NK-92 (cell line): Measurements from ENCODE around the gene TMEM169.

Source experiments
- DNase-seq: peaks from one replicate; lab custom pipeline; 2025; ENCODE audit not compliant: unreplicated experiment; lab: John Stamatoyannopoulos, UW

The TMEM169 gene

DNA sequence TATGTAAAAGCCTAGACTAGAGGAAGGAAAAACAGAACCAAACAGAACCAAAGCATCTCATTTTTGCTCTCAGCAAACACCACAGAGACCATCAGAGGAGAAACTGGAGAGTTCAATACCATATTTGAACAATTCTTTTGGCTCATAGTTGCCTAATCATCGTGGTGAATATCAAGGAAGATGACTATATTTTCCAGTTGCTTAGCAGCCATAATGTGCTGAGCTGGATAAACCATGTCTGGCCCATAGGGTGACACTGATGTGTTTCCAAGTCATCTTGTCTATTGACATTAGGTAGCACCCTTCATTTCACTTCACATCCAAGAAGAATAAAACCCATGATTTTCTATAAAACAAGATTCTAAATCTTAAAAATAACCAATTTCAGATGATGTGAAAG lies 21.5 kb downstream of the TMEM169 start:
- DNase-seq, result no peak

DNA sequence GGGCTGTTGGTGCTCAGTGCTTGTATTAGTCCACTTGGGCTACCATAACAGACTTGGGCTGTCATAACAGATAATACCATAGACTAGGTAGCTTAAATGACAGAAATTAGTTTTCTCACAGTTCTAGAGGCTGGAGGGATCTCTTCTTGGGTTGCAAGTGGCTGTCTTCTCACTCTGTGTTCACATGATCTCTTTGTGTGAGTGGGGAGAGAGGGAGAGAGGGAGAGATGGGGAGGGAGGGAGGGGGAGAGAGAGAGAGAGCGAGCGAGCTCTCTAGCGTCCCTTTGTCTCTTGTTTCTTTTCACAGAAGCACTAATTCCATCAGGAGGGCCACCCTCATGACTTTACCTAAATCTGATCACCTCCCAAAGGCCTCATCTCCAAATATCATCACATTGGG lies 23.0 kb downstream of the TMEM169 start:
- no peak for DNase-seq

DNA sequence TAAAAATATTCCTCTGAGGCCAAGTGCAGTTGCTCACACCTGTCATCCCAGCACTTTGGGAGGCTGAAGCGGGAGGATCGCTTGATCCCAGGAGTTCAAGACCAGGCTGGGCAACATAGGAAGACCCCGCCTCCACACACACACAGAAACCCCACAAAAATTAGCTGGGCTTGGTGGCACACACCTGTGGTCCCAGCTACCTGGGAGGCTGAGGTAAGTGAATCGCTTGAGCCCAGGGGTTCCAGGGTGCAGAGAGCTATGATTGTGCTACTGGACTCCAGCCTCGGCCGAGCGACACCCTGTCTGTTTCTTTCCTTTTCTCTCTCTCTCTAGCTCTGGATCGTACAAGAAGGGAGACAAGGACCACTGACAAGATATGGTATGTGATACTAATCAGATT lies 25.6 kb downstream of the TMEM169 start:
- no peak for DNase-seq

DNA sequence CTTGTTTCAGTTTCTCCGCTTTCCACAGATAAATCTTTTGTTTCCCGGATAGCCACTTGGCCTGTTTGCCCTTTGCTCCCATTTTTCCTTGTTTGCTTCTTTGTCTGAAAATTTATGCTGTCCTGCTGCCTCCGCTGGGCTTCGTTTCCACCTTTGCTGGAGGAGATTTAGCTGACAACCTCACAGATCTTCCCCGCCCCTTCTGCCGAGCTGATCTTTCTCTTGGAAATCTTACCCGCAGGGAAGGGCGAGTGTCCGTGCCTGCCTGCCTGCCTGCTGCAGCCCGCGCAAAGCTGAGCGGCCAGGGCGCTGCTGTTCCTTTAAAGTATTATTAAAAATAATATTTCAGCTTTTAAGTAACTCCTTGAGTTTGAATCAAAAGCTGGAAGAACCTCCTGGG lies 26.0 kb downstream of the TMEM169 start:
- no peak for DNase-seq

DNA sequence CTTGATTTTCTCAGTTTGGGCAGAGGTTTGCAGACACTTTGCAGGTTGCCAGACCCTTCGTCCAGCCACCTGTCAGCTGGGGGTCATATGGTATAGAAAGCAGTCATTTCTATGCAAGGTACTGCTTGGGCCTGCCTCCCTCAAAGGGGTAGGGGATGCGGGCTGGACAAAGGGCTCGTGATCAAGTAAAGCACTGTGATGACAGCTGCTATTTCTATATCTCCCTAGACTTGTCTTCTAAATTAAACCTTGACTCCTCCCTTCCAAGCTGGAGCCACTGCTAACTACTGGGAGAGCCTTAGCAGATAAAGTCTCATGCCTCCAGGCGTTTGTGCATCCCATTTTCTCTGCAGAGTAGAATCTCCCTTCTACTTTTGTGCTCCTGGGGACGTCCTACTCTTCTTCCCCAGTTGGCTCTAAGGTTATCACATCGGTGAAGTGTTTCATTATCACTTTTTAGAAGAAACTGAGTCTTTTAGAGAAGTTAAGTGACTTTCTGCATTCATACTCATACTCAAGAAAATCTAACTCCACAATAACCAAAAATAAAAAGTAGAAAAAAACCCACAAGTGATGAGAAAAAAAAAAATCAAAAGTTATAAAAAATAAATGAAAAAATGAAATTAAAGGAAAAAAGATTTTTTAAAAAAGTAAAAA lies 26.7 kb downstream of the TMEM169 start:
- no peak for DNase-seq

DNA sequence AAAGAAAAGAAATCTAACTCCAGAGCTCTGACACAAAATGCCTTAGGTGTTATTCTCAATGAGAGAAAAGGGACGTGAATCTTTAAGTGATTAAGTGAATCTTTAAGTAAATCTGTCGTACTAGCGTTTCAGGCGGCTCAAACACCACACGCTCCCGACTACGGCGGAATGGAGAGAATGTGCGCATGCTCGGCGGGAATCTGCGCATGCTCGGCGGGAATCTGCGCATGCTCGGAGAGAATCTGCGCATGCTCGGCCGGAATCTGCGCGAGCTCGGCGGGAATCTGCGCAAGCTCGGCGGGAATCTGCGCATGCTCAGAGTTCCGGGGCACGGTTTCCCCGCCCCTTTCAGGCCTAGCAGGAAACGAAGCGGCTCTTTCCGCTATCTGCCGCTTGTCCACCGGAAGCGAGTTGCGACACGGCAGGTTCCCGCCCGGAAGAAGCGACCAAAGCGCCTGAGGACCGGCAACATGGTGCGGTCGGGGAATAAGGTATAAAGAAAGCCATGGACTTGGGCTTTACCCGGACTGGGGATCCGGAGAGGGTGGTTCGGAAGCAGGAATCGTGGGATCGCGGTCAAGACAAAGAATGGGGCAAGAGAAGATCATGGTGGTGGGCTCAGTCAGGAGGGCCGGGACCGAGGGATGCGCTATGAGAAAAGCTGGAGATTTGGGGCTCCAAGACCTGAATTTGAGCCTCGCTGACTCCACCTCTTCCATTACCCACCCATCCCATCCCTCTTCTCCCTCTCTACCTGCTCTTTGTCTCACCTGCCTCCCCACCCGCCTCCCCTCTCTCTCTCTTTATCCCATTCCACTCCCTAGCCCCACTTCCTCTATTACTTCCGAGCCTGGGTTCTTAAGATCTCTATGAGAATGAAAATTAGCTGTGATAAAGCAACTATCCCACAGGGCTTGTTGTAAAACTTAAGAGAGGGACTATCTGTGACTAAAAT lies 27.5 kb downstream of the TMEM169 start, which contains the start of gene XRCC5:
XRCC5 (plus strand) TSS at position 382 of the 955 bp plus-strand sequence; CDS start at position 471, 89 bp downstream.
- peak; percentile 87 for DNase-seq

DNA sequence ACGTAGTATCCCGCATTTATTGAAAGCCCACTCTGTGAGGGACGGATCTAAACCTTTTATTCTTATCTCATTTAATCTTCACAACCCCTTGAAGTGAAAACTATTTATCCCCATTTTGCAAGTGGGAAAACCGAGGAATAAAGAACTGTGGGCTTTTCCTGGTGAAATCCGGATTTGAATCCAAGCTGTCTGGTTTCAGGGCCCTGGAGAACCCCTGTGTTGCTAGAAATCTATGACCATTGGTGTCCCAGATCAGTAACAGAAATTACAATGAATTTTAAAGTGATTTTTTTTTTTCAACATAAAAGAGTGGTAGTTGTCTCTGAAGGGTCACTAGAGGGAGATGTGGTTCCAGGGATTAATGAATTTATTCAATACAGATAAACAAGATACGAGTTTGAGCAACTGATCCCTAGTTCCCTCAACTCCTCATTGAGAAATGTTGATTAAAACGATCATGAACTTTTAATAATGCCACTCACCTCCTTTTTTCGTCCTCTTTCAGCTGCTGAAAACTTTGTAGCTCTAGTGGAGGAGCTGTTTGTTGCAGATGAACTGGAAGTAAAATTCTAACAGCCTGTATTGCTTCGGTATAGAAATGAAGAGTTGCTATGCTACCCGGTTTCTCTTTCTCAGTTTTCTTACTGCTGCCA lies 28.4 kb downstream of the TMEM169 start:
- no peak for DNase-seq

DNA sequence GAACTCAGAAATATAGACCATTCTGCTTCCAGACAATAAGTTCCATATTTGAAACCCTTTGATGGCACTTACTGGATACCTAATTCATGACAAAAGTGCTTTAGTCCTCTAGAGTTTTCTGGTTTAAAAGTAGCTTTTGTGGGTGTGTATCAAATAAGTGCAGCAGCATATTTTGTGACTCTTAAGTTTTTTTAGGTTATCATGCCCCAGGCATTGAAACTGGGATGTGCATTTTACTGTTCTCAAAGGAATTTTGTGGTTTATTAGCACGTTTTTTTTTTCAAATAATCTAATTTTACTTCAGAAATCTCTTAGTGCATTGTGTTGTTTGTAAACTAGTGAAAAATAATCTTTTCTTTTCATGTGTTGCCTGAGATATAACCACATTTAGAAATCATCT lies 28.9 kb downstream of the TMEM169 start:
- DNase-seq, result no peak

DNA sequence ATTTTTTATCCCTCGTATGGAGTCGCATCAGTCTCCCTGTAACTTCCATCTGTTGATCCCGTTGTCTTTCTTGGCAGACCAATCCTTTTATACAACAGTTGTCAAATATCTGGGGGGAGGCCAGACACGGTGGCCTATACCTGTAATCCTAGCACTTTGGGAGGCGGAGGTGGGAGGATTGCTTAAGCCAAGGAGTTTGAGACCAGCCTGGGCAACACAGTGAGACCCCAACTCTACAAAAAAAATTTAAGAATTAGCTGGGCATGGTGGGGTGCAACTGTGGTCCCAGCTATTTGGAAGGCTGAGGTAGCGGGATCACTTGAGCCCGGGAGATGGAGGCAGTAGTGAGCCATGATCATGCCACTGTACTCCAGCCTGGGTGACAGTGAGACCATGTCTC lies 29.4 kb downstream of the TMEM169 start:
- no peak for DNase-seq

DNA sequence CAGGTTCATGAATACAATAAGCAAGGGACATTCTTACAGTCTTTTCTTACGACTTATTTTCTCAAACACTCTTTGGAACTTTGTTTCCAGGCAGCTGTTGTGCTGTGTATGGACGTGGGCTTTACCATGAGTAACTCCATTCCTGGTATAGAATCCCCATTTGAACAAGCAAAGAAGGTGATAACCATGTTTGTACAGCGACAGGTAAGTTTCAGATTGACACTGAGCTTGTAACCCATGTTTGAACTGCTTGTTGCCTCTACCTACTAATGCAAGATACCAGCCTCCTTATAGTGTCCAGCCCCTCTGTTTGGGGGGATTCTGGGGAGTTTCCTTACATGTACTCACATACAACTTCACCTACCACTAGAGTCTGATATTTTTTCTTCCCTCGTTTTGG lies 31.2 kb downstream of the TMEM169 start:
- no peak for DNase-seq

DNA sequence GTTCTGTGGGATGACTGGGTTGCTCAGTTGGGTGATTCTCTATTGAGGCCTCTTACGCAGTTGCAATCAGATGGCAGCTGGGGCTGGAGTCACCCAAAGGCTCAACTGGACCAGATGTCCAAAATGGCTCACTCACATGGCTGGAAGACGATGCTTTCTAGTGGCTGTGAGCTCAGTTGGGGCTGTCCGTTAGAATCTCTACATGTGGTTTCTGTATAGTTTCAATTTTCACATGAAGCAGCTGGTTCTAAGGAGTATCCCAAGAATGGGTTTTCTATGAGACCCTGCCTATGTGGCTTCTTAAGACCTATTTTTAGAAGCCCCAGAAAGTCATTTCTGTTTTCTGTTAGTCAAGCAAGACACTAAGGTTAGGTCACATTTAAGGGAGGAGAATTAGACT lies 31.9 kb downstream of the TMEM169 start:
- no peak for DNase-seq

DNA sequence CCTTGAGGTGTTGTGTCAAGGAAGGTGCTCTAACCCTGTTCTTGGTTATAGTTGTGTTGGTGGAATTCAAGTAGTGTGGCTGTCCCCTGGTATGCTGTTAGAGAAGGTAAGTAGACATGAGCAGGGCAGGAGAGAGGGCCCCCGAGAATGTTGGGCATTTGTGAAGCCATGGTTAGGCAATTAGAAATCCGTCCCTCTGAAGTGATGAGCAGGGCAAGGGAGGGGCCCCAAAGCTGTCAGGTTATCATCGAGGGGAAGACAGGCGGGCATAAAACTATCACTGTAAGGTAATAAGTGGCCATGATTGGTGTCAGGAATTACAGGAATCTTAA lies 32.6 kb downstream of the TMEM169 start:
- no peak for DNase-seq

DNA sequence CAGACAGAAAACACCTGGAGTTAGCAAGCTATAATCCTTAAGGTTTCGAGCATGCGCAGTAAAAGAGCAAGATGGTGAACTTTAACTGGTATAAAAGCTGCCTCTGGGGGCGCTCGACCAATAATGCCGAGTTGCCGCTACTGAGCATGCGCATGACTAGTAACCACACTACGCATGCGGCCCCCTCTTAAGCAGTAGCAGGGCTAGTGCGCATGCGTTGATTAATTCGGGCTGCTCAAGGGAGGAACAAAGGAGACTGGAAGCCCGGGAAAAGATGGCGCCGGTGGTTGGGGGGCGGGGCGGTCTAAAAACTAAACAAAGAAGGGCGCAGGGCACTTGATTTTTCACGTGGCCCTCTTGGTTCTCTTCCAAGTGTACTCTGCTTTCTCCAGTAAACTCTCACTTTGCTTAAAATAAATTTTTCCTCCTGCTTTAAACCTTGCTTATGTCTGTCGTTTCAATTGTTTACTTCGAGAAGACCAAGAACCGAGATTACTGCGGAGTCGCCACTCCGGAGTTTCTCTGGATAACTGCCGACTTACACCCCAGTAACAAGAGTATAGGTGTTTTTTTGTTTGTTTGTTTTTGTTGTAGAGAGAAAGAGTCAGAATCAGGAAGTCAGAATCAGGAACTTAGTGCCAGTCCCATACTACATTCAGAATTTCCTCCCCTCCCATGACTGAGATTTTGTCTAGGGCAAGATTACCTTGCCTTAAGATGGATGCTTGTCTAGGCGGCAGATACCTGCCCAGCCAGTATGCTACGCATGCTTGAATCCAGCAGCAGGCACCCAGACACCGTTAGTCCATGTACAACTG lies 33.2 kb downstream of the TMEM169 start:
- DNase-seq, result peak; percentile 83

DNA sequence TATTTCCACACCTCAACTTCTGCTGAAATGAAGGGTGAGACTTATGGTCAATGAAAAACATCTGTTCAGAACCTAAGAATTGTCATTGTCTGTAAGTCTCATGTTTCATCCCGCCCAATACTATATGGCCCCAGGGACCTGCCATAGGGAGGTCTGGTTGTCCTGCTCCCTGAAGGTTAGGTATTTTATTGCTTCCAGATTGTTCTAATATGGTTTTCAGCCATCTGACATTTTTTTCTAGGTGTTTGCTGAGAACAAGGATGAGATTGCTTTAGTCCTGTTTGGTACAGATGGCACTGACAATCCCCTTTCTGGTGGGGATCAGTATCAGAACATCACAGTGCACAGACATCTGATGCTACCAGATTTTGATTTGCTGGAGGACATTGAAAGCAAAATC lies 34.7 kb downstream of the TMEM169 start:
- DNase-seq, result no peak

DNA sequence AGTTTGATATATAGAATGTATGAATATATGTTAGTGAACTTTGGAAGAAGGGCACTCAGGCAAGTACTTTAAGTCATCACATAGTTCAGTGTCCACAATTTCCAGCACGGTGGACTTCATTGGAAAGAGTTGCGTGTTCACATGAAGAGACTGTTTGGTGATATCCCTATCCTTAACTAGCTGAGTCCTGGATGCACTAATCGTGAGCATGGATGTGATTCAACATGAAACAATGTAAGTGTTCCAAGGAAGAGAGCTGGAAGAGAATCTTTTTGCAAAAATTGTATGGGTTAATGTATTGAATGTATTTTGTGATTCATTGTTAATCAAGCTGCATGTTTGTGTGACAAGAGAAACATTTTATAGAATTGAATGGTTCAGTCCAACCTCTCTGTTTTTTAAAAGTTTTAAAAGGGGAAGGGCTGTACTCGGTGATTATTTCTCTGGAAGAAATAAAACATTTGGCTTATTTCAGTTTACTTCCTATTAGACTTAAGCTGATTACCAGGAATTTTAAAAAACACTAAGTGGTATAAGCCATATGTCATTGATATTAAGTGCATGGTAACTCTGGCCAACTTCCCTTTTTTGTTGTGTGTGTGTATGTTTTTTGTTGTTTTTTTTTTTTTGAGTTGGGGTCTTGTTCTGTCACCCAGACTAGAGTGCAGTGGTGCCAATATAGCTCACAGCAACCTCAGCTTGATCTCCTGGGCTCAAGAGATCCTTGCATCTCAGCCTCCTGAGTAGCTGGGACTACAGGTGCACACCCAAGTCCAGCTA lies 36.0 kb downstream of the TMEM169 start:
- DNase-seq, result no peak

DNA sequence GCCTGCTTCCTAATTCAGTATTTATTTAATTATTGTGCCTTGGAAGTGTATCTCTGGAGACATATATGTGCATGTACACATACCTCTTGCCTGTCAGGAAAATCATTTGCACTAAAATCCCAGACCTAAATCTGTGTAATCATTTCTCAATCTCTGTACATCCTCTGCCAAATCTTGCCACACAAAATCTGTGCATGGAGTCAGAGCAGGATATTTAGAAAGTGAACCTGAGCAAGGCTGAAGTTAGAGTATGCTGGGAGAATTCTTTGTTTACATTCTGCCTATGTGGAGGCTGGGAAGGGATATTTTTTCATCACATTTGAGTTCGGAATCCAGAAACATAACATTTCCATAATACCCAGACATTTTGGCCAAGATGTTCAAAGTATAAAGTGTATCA lies 36.8 kb downstream of the TMEM169 start:
- no peak for DNase-seq

DNA sequence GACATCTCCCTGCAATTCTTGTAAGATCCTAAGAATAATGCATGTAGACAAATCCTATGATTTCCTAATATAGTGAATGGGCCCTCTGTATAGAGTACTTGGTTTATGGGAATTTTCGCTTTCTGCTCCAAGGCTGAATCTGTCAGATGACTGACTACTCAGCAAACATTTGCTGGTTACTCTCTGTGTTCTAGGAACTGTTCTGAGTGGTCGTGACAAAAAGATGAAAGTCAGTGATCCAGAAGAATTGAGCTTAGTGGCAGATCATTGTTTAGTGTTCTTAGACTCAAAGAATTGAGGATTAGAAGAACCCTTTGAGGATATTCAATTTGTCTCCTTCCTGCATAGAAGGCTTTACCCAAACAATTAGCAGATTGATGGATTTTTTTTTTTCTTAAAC lies 37.4 kb downstream of the TMEM169 start:
- no peak for DNase-seq

DNA sequence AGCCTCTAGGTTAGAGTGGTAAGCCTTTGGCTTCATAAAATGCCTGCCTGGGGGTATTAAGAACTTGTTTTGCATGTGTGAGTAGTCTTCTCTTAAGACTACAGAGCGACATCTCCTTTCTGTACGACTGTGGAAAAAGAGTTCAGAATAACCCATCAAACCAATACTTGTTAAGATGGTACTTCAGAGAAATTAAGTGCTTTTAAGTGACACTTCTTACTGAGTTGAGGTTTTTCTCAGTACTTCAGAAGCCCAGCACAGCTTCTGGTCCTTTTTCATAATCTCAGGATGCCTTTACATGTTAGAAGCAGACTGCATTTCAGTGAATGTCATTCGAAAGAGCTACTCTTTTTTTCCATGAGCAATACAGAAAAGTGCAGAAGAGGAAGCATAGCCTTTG lies 38.3 kb downstream of the TMEM169 start:
- no peak for DNase-seq

DNA sequence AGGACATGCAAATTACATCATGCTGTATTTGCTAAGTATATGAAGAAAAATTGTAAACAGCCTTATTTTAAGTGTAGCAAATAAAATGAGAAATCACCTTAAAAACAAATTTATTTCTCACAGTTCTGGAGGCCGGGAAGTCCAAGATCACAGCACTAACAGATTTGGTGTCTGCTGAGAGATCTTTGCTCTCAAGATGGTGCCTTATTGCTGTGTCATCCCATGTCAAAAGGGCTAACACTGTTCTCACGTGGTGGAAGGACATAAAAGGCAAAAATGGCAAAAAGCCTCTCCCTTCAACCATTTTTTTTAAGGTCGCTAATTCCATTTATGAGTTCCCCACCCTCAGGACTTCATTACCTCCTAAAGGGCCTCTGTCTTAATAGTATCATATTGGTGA lies 39.5 kb downstream of the TMEM169 start:
- DNase-seq, result no peak

DNA sequence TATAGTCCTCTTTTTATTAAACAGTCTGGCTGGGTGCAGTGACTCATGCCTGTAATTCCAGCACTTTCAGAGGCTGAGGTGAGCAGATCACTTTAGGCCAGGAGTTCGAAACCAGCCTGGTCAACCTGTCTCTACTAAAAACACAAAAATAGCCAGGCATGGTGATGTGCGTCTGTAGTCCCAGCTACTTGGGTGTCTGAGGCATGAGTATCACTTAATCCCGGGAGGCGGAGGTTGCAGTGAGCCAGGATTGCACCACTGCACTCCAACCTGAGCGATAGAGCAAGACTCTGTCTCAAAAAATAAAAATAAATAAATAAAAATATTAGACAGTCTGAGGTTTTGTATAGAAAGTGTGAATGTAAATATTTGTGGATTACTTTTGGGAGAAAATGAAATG lies 45.2 kb downstream of the TMEM169 start:
- DNase-seq, result no peak
